T-helper 1 cell treated with Interleukin-12 subunit alpha and Interleukin-12 subunit beta and Interleukin-4 antibody, amounts not matched to agents 30 μg/mL and 1 μg/mL, for 36 hours (primary cell): ENCODE measurements around the gene FGF8.

ENCODE experiments used
- H3K27ac Mint-ChIP-seq: one replicate; pipeline ENCODE4 v1.8.0; 2021; ENCODE audit warnings: mild to moderate bottlenecking, mixed read lengths
- H3K27me3 Mint-ChIP-seq: one replicate; pipeline ENCODE4 v1.8.0; 2021; ENCODE audit warnings: low read depth, mixed read lengths
- H3K36me3 Mint-ChIP-seq: one replicate; pipeline ENCODE4 v1.8.0; 2021; ENCODE audit warnings: low read depth, mixed read lengths
- H3K4me1 Mint-ChIP-seq: one replicate; pipeline ENCODE4 v1.8.0; 2021; ENCODE audit warnings: low read depth, mixed read lengths
- H3K4me3 Mint-ChIP-seq: one replicate; pipeline ENCODE4 v1.8.0; 2021; ENCODE audit warnings: mild to moderate bottlenecking, moderate library complexity, mixed read lengths
- H3K9me3 Mint-ChIP-seq: one replicate; pipeline ENCODE4 v1.8.0; 2021; ENCODE audit warnings: mixed read lengths

FGF8 gene

DNA sequence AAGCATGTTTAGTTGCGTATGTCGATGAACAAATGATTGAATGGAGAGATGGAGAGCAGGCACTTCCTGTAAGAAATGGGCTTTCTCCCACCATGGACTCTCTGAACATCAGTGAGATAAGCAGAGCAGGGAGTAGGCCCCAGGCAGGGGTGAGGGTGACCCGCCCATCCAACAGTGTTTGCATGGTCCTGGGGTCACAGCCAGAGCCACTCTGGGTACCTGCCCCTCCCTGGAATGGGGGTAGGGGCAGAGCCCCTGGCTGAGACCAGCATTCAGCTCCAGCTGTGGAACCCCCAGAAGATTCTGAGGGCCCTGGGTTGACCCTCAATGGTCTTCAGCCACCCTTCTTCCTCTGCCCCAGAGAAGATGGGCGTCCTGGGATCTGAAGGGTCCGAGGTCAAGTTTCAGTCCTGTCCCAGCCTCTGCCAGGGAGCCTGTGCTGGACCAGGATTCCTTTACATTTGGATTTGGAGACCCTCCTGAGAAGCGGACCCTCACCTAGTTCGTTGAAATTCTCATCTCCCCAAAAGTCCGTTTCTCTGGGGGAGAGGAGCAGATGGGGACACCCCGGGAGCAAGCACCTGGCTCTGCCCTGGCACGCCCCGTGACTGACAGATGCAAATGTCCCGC, 2.4 kb upstream of the FGF8 start:
- Mint-ChIP-seq H3K36me3 (peaks cover 11% of the 10 kb centered on the region), H3K27ac (no peak overlapping the region), H3K4me1 (peaks cover 29% of the 10 kb centered on the region), H3K27me3 (peaks cover 51% of the 10 kb centered on the region), H3K4me3 (no peak overlapping the region), H3K9me3 (no peaks in the 10 kb centered on the region)

DNA sequence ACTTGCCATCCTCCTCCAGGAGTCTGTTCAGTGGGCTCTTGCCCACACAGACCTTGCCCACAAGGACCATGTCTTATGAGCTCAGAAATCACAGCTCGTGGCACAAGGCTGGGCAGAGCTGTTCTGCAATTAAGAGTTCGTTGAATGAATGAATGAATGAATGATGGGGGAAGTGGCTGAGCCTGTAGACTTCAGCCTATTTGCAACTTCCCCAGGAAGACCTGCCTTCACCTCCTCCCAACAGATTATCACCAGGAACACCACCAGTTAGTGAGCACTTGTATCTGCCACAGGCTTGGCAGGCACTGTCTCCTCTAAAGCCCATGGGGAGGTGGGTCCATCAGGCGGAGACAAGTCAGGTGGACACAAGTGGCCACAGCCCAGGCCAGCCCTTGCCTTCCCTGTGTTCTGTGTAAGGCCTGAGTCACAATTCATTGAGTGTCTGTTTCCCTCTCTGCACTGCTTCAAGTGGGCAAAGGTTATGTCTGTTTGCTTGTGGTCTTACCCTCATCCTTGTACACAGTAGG, 1.8 kb upstream of the FGF8 start:
- no peaks in the 10 kb centered on the region for H3K9me3 Mint-ChIP-seq
- H3K4me1 Mint-ChIP-seq: peaks cover 24% of the 10 kb centered on the region
- H3K4me3 Mint-ChIP-seq: no peak overlapping the region
- peaks cover 57% of the 10 kb centered on the region for H3K27me3 Mint-ChIP-seq
- no peak overlapping the region for H3K27ac Mint-ChIP-seq
- H3K36me3 Mint-ChIP-seq: peaks cover 8% of the 10 kb centered on the region

DNA sequence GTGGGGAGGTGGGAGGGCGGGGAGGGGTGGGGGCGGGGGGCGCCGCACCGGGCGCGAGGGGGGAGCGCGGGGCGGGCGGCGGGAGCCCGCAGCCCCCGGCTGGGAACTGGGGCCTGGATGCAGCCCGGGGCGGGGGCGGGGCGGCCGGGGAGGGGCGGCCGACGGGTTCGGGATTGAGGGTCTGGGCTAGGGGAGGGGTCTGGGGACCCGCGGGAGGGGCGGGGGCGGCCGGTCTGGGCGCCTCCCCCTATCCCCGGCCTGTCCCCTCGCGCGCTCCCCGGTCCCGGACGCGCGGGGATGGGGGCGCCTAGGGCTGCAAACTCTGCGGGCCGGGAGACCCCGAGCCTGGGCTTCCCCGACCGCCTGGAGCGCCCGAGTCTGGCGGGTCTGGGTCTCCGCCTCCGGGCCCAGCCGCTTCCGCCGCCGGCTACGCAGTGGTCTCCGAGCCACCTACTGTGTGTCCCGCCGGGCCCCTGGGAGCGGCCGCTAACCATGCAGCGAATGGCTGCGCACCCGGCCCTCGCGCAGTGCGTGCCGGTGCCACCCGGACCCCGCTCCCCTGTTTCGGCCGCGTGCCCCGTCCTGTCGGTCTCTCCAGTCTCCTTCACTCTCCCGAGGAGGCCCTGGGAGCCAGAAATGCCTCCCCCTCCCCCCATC, 375 bp upstream of the FGF8 start:
- Mint-ChIP-seq H3K4me1 (peaks cover 17% of the 10 kb centered on the region), H3K27ac (no peak overlapping the region), H3K4me3 (no peak overlapping the region), H3K9me3 (no peaks in the 10 kb centered on the region), H3K27me3 (peaks cover 71% of the 10 kb centered on the region), H3K36me3 (peaks cover 8% of the 10 kb centered on the region)

DNA sequence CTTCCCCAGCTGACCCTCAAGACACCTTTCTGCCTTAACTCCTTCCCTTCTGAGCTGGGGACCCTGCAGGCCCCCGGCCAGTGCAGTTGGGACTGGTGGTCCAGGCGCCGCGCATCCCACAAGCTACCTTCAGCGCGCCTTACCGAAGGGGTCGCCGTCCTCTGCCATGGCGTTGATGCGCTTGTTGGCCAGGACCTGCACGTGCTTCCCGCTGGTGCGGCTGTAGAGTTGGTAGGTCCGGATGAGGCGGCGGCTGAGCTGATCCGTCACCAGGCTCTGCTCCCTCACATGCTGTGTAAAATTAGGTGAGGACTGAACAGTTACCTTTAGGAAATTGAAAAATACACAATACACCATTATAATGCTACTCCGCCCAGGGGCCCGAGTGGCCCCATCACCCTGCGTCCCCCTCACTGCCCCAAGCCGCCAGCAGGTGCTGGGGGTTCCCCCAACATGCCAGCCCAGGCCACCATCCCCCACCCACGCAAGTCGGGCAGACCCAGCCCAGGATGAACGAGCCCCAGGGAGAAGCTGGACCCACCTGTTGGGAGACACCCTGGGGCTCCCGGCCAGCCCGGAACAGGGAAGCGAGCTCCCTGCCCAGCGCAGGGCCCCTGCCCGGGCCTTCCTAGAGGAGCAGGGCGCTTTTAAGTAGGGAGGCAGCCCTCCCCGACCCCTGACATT, 1.2 kb downstream of the FGF8 start:
- Mint-ChIP-seq H3K27me3 (peaks cover 74% of the 10 kb centered on the region), H3K27ac (no peak overlapping the region), H3K4me1 (peaks cover 11% of the 10 kb centered on the region), H3K4me3 (no peak overlapping the region), H3K36me3 (peaks cover 8% of the 10 kb centered on the region), H3K9me3 (no peaks in the 10 kb centered on the region)

DNA sequence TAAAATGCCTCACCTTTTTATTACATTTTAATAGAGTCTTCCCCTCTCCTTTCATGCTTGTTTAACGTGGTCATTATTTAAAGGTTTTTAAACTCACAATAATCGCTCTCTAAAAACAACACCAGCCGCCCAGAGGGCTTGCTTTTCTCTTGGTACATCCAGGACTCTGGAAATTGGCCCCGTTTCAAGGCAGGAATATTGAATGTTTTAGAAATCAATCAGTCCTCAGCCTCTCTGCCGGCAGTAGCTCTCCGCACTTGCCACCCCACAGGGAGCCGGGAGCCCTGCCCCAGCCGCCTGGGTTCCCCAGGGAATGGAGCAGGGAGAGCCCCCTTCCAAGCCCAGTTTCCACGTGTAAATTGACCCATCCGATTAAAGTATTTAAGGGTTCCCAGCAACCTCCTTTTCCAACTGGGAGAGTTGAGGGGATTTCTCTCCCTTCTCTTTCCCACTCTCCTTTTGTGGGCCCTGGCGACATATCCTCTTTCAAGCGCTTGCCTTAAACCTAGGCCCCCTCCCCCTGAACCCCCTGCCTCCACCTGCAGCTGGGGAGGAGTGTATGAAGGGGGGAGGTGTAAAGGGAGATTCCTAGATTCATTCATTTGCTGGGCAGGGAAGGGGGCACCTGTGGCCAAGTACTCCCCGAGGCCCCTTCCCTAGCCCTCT, 1.9 kb downstream of the FGF8 start:
- no peak overlapping the region for H3K4me3 Mint-ChIP-seq
- no peaks in the 10 kb centered on the region for H3K9me3 Mint-ChIP-seq
- H3K4me1 Mint-ChIP-seq: peaks cover 9% of the 10 kb centered on the region
- peaks cover 75% of the 10 kb centered on the region for H3K27me3 Mint-ChIP-seq
- H3K27ac Mint-ChIP-seq: no peak overlapping the region
- H3K36me3 Mint-ChIP-seq: peaks cover 8% of the 10 kb centered on the region

DNA sequence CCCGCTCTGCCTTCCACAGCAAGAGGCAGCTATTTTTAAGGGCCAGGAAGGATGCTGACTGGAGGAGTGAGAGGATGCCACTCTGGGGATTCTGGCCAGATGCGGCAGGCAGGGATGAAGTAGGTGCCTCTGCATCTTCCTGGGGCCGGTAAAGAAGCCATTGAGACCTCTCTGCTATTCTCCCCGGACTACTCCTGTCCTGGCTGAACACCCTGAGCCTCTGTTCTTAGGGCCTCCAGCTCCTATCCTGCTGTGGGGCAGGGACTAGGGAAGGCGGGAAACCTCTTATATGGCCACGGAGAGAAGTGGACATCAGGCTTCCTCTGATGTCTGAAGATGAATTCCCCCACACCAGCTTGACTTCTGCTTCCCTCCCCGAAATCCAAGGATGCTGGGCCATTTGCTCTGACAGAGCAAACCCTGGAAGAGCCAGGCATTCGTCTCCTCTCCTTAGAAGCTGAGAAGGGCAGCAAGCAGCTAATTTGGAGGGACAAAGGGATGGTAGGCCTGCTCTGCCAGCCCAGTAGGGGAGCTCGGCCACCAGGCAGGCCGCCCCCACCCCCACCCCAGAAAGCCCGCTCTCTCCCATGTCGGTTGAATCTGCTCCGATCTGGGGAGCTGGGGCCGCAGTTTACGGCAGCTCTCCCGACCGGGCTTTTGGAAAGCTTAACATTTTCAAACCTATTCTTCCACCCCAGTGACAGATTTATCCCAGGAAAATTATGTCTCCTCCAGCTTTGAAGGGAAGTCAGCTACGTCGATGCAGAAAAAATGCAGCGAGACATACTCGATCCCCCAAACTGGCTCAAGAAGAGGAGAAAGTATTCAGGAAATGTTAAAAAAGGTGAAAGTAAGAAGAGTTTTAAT, 2.8 kb downstream of the FGF8 start:
- peaks cover 5% of the 10 kb centered on the region for H3K4me1 Mint-ChIP-seq
- no peak overlapping the region for H3K27ac Mint-ChIP-seq
- H3K27me3 Mint-ChIP-seq: peaks cover 71% of the 10 kb centered on the region
- H3K4me3 Mint-ChIP-seq: no peak overlapping the region
- peaks cover 4% of the 10 kb centered on the region for H3K36me3 Mint-ChIP-seq
- H3K9me3 Mint-ChIP-seq: no peaks in the 10 kb centered on the region

DNA sequence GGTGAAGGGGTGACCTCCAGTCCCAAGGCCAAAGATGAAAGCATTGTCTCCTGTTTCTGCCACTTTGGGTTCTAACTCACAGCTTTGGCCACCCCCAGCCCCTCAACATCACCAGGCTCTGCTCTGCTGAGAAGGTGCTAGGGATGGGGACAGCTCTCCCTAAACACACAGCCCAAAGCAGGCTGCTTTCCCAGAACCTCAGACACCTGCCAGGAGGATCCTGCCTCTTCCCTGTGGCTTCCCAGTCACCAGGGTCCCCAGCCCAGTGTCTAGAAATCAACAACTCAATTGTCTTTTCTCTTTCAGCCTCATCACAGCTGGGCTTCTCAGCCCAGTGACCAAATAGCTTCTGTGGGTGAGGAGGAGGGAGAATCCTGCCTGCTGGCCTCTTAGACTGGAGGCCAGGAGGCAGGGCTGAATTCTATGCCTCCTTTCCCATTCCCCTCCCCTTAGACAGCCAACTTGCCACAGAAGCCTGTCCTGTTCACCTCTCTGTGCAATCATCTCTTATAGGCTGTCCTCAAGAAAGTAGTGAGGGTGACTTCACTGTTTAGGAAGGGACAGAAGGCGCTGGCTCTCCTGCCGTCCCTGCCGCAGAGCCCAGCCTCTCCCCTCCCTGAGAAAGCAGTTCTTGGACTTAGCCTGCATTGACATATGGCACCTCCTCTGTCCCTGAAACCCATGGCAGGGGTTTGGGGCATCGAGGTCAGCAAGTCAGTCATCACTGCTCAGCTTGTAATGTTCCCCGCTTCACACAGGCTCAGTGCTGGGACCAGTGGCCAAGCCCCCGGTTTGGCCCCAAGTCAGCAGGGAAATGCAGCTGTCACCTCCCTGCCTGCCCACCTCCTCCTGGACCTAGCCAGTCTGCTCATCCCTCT, 3.7 kb downstream of the FGF8 start:
- H3K4me3 Mint-ChIP-seq: no peak overlapping the region
- H3K36me3 Mint-ChIP-seq: no peaks in the 10 kb centered on the region
- peaks cover 2% of the 10 kb centered on the region for H3K4me1 Mint-ChIP-seq
- H3K9me3 Mint-ChIP-seq: no peaks in the 10 kb centered on the region
- peaks cover 65% of the 10 kb centered on the region for H3K27me3 Mint-ChIP-seq
- H3K27ac Mint-ChIP-seq: no peak overlapping the region

DNA sequence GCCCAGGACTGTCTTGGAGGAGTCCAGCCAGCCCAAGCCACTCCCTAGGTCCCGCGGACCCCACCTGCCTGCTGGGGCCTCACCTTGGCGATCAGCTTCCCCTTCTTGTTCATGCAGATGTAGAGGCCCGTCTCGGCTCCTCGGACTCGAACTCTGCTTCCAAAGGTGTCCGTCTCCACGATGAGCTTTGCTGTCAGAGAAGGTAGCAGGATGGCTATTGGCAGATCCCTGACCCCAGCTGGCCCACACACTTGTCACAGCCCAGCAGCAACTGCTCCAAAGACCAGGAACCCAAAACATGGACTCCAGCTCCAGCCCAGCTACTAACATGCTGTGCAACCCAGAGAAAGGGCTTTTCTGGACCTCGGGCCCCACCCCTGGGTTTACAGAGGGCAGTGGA, 4.5 kb downstream of the FGF8 start:
- Mint-ChIP-seq H3K36me3 (no peaks in the 10 kb centered on the region), H3K27me3 (peaks cover 65% of the 10 kb centered on the region), H3K4me1 (no peaks in the 10 kb centered on the region), H3K4me3 (no peak overlapping the region), H3K9me3 (no peaks in the 10 kb centered on the region), H3K27ac (no peak overlapping the region)

DNA sequence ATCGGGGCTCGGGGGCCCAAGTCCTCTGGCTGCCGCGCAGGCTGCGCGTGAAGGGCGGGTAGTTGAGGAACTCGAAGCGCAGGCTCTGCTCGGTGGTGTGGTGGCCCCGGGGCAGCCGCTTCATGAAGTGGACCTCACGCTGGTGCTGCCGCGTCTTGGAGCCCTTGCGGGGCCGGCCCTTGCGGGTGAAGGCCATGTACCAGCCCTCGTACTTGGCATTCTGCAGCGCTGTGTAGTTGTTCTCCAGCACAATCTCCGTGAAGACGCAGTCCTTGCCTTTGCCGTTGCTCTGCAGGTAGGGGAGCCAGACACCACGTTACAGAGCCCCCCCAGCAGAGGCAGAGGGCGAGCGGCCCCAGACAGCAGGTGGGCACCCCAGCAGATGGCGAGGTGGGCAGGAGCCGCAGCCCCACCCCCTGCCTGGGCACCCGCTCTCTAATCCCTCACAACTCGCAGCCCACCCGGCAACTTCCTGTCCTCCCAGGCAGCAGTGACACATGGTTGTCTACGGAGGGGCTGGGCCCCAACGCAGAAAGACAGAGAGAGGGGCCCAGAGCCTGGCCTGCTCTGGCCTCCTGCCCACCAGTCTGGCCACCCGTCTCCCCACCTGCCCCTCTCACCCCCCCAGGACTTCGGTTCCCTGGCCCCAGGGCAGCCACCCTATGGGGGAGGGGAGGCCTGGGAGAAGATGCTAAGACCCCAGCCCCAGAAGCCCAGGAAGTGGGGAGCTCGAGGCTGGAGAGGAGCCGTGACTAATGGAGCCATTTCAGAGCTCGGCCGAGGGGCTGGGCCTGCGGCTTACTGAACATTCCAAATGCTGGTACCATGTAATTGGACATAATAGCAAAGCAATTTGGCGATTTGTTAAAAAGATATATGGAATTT, 5.3 kb downstream of the FGF8 start:
- no peak overlapping the region for H3K4me3 Mint-ChIP-seq
- H3K36me3 Mint-ChIP-seq: no peaks in the 10 kb centered on the region
- H3K9me3 Mint-ChIP-seq: no peaks in the 10 kb centered on the region
- no peak overlapping the region for H3K27ac Mint-ChIP-seq
- H3K4me1 Mint-ChIP-seq: no peaks in the 10 kb centered on the region
- H3K27me3 Mint-ChIP-seq: peaks cover 72% of the 10 kb centered on the region

DNA sequence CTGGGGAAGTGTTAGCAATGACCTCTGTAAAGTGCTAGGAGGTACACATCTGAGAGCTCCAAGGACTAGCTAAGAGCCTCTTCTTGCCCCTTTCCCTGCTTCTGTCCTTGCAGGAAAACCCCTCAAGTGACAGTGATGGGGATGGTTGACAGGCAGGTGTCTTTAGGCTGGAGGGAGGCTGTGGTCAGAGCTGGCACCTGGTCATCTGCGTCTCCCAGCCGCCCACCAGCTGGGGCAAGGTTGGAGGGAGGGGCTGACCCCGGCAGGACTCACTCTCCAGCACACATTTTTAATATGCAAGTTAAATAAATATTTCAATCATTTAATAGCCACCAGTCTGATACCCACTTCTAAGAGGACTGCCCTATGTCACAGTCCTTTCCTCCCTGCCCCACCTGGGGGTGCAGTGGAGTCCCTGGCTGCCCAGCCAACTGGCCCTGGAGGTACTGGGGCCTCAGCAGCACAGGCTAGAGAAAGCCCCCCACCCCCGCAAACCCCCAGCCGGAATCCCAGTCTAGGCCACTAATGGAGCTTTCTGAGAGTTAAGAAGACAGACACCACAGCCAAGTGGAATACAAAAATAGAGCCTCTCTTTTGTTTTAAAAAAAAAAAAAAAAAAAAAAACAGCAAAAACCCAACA, 6.3 kb downstream of the FGF8 start:
- Mint-ChIP-seq H3K36me3 (no peaks in the 10 kb centered on the region), H3K4me1 (no peaks in the 10 kb centered on the region), H3K27me3 (peaks cover 71% of the 10 kb centered on the region), H3K4me3 (no peak overlapping the region), H3K9me3 (no peaks in the 10 kb centered on the region), H3K27ac (no peak overlapping the region)

DNA sequence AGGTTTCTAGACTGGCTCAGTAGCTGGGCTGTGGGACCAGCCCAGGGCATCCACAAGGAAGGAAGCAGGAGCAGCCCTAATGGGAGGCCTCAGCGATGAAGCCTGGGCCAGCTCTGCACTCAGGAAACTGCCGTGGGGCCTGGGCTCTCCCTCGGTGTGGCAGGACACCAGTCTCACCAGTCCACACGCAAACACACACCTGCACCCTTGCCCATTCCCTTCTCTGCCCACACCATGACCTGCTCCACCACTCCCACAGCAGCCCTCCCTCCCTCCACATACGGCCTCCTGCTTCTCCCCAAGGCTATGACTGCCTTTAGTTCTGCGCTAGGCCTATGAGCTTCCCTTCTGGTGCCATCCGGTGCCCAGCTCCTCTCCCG, 7.1 kb downstream of the FGF8 start:
- Mint-ChIP-seq H3K4me1 (no peaks in the 10 kb centered on the region), H3K4me3 (no peak overlapping the region), H3K9me3 (no peaks in the 10 kb centered on the region), H3K27ac (no peak overlapping the region), H3K36me3 (no peaks in the 10 kb centered on the region), H3K27me3 (peaks cover 66% of the 10 kb centered on the region)
